ENCODE data around the gene MIA3. TPM values are rescaled to one million over a fixed set of nuclear protein-coding genes. Genes with fewer than 3 reads are reported as not detected.
"Not testable (repeated sequence)": the region's sequence is repeated elsewhere in the genome, so short reads cannot be mapped to it uniquely, and the experiment has no call there.

MIA3 gene
- total RNA-seq, 1 donor from 2014 or later: 20.8 TPM

DNA sequence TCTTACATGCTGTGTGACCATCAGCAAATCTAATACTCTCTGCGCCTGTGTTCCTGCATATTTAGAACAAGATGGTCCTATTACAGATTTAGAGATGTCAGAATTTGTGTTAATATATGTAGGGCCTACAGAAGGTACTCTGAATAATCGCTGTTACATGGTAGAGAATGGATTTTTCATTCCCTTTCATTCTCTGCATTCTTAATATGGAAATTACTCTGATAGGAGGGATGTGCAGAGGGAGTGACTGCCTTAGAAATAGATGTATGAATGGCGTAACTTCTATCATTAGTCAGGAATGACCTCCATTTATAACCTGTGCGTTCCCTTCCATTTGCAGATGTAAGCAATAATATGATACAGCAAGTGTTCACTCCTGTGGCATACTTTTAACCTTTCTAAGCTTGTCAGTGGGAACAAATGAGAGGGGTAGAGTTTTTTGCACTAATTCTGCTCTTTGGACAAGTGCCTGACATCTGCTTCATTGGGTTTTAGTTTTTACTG, 45.6 kb downstream of the MIA3 start:
- DNase-seq (ENCODE audit: low read depth in 2 of 2): no peak

DNA sequence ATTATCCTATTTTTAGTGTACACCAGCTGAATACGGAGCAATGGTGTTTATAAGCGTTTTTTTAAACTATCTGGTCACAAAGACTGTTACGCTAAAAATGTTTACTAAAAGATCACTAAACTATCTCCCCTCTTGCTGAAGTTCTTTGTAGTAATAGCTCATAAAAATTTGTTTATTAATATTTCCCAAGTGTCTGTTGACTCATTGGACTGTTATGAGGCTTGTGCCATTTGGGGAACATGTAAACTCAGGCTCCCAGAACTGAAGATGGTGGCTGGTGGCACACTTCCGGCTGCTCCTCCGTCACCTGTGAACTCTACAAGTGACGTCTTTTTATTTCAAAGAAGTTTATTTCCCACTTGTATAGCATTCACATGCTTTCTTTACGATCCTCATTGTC, 48.1 kb downstream of the MIA3 start:
- DNase-seq (ENCODE audit: low read depth in 2 of 2): no peak

DNA sequence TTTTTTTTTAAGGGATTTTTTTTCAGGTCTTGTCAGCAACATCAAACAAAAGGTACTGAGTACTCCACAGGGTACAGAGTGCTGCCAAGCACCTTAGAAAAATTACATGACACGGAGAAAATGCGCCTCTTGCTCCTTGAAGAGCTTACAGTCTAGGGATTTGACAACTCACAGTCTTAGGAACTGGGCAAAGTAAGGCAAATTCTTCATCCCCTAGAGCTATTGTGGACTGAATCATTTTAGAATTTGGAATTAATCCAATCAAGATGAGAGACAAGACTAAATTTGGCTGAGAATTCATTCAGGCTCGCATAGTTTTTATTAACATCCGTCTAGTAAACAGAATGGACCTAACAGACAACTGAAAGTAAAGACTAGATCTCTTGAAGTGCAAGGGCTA, 50.3 kb downstream of the MIA3 start:
- not testable (repeated sequence) for DNase-seq (ENCODE audit: low read depth in 2 of 2)

DNA sequence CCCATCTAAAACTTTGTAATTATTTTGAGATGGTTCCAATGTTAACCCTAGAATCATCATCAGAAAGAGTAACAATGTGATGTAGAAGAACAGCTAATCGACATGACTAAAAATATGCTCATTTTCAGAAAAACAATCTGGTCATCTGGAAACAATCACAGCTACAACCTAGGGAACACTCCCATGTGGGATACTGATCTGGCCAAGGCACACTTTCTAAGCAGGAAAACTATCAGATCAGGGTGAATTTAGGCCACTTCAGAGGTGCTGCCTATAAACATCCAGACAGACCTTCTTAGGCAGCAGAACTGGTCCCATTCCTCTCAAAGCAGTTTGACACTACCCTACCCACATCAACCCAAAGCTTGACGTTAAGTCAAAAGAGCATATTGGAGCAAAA, 51.2 kb downstream of the MIA3 start:
- not testable (repeated sequence) for DNase-seq (ENCODE audit: low read depth in 2 of 2)

DNA sequence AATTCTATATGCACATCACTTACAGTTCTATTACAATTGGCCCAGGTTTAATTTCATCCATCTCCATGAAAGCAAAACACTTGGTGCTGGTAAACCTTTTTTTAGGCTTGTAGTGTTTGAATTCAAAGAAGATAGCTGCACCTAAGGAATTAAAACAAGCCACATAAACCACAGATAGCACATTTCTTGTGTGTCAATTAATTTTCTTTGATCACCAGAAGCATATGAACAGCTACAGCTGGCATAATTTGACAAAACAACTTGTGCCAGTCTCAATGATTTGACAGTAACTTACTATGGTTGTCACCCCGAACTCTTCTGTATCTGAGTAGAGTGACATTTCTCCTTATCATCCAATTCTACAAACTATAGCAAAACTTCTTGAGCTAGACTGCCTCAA, 52.2 kb downstream of the MIA3 start:
- no peak for DNase-seq (ENCODE audit: low read depth in 2 of 2)

DNA sequence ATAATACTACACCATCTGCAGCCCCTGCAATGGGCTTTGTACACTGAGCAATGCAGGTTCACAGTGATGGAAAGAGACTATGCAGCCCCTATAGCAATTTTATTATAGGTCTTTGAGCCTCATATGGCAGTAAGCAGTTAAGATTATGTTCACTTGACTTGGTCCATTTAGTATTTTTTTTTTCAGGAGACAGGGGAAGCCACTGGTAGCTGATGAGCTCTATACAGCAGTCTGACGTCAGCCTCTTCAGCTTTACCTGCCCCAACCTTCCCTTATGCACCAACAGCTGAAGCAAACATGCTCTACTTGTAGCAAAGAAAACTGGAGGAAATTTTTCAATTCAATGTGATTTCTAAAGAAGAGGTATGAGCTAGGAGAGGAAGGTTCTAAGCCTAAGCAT, 62.2 kb downstream of the MIA3 start:
- DNase-seq (ENCODE audit: low read depth in 2 of 2): no peak

DNA sequence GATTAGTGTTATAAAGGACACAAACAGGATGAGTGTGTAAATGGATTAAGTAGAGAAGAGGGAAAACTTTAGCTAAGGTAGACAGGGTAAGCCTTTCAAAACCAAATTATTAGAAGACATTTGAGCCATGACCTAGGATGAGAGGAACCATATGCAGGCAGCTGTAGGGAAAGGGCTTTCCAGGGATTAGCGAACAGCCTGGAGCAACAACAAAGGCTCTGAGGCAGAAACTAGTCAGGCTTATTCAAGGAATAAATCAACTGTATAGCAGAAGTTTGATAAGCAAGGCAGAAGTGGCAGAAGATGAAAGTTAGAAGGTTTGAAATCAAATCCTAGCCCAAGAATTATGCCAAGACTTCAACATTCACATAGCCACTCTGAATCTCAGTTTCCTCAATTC, 73.1 kb downstream of the MIA3 start:
- no peak for DNase-seq (ENCODE audit: low read depth in 2 of 2)

DNA sequence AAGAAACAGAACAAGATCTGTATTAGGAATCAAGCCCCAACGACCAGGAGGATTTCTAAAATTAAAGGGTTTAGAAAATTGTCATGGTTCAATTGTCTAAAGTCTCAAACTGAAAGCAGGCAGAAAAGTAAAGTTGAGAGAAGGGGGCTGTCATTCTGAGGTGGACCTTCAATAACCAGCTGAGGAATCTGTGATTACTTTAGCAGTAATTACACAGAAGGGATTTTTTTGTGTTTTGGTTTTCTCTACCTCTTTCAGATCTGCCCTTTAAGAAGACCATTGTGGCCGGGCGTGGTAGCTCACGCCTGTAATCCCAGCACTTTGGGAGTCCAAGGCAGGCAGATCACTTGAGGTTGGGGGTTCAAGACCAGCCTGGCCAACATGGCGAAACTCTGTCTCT, 77.0 kb downstream of the MIA3 start:
- no peak for DNase-seq (ENCODE audit: low read depth in 2 of 2)

DNA sequence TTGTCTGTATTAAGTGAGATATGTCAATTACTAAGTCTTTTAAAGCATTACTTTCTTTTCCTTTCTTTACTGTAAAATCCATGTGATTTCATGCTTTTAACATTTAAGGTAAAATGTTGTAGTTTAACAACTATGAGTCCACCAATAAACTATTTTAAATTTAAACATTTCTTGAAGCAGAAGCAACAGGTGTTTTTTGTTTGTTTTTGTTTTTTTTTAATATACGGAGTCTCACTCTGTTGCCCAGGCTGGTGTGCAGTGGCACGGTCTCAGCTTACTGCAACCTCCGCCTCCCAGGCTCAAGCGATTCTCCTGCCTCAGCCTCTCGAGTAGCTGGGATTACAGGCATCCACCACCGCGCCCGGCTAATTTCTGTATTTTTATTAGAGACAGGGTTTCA, 78.8 kb downstream of the MIA3 start:
- no peak for DNase-seq (ENCODE audit: low read depth in 2 of 2)

DNA sequence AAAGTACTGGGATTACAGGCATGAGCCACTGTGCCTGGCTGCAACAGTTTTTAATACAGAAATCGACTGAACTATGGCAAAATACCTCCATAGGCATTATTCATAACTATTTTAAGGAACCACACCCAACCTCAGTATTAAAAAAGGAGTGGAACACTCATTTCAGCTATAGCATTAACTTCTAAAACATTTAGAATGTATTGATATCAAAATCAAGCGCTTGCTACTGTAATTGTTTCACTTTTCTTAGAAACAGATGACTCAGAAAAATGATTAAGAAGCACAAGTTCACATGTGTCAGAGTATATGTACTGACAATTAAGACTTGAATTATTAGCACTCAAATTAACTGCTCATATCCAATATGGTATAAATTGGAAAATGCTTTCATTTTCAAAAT, 79.3 kb downstream of the MIA3 start:
- DNase-seq (ENCODE audit: low read depth in 2 of 2): no peak

DNA sequence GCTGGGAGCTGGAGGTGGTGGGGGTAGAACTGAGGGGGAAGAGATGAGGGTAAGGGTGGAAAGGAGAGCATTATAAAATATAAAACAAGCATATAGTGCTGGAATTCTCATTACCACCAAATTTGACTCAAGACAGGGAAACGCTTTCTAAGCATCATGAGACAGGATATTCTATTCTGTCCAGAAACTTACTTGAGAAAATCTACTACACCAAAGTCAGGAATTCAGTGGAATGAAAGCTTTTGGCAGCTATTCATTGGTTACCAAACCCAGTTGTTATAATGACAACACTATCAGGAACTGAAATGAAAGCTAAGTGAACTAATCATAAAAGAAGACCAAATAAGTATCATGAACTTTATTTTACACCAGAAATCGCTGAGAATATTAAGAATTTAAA, 79.9 kb downstream of the MIA3 start:
- no peak for DNase-seq (ENCODE audit: low read depth in 2 of 2)

DNA sequence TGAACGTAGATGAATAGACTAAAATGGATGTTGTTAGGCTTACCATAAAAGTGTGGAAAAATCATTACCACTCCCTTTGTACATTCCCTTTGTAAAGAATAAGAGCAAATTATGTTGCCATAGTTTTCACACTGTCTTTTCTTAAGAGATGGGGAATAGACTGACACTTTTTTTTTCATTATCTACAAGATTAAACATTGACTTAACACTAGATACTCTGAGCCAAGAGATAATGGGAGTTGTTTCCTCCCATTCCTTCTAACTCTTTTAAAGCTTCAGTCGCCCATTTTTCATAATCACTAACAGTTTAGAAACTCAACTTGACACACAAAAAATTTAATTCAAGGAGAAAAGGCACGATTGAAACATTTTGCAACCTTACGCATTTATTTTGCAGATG, 84.3 kb downstream of the MIA3 start:
- no peak for DNase-seq (ENCODE audit: low read depth in 2 of 2)

DNA sequence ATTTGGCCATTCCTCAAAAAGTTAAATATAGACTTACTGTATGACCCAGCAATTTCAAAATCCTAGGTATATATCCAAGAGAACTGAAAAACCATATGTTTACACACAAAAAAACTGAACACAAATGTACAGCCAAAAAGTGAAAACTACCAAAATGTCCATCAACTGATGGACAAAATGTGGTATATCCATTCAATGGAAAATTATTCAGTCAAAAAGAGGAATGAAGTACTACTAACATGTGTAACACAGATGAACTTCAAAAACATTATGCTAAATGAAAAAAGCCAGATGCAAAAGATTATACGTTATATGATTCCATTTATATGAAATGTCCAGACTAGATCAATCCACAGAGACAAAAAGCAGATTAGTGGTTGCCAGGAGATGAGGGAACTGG, 86.4 kb downstream of the MIA3 start:
- no peak for DNase-seq (ENCODE audit: low read depth in 2 of 2)

DNA sequence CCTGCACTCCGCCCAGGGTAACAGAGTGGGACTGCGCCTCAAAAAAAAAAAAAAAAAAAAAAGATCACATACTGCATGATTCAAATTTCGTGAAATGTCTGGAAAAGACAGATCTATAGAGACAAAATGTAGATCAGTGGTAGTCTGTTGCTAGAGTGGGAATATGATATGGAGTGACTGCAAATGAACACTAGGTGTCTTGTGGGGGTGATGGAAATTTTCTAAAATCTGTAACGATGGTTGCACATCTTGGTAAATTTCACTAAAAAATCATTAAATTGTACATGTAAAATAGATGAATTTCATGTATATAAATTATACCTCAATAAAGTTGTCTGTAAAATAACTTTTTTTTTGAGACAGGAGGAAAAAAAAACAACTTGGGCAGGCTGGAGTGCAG, 88.9 kb downstream of the MIA3 start:
- no peak for DNase-seq (ENCODE audit: low read depth in 2 of 2)

DNA sequence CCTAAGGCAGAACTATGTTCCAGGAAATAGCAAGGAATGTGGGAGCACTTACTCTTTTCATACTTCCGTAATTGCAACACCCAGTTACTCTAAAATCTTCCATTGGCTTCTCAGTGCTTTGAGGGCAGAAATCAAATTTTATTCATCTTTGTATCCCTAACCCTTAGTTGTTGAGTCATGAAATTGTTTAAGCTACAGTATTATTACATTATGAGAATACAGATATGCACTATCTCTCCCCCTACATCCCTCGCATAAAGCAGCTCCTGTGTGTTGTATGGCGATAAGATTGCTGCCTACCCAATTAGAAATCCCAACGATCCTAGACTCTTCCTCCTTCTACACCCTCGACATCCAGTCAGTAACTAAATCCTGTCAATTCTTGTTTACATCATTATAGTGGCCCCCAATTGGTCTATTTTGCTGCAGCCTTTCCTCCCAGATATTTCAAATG, 91.8 kb downstream of the MIA3 start:
- DNase-seq (ENCODE audit: low read depth in 2 of 2): no peak

DNA sequence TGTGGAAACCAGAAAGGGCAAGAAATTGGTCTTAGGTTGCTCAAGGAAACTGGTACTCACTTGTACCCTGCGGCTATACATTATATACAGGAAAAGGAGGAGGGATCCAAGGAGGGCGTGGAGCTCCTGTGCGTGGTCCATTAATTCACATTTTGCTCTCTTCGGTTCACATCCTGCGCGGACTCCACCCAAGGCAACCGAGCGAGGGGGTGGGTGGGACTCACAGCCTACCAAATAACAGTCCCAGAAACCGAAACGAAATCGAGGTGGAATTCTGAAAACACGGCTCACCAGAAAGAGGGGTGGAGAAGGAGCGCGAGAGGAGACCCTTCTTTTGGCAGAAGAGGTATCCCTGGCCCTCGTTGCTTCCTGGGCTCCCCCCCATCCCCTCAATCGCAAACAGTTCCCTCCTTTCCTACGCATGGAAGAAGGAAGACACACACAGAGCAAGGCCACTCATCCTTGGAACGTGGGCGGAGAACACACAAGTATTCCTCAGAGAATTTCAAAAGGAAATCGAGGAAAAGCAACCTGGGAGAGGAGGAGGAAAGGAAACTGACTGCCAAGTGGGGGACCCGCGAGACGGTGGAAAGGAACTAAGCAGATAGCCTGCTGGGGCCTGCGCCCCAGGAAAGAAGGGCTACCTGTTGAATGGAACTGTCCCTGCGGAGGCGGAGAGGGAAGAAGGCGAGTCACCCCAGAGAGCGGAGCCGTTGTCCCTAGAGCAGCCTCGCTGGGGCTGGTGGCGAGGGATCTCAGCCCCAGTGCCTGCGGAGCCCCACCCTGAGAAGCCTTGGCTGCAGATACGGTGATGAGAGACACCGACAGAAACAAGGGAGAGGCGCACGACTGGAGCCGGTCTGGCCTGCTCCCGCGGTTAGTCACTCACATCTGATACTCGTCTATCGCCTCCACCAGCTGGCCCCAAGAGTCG, 93.7 kb downstream of the MIA3 start:
- DNase-seq (ENCODE audit: low read depth in 2 of 2): peak; percentile 16 to 68

DNA sequence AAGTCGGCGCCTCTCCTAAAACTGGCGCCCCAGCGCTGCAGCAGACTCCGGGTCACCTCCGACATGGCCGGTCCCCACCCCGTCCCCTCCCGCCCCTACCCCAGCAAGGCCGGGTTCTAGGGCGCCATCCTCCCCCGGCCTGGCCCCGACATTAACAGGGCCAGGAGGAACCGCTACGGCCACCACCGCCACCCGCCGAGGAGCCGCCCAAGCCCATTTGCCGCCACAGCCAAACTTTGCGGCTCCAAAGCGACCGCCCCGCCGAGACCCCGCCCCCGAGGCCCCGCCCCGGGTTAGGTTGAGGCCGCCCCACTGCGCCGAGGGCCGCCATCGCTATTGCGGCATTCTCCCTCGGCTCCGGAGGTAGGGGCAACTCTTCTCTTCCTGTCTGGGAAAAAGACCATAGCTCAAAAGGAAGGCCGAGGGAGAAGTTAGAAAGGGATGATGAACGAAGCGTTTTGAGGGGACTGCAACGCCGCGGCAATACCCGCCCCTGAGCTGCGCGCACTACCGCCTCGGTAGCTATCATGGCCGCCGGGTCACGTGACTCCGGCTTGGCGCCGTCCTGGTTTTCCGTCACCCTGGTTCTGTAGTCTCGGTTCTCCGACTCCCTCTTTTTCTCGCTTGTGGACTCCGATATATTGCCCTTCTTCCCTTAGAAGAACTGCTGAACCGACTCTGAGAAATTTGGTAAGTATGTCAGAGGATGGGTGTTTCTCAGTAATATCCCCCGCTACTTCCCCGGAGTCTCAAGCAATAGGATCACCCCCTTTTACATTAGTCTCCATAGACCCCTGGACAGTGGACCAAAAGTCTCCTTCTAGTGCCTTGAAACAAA, 94.6 kb downstream of the MIA3 start, which contains the start of the genes AIDA and BROX:
TSS of gene AIDA (minus strand) at position 239 of the 838 bp plus-strand sequence. CDS start at position 65, 174 bp downstream.
TSS of gene BROX (plus strand) at position 312 of the 838 bp plus-strand sequence. CDS start 3,136 bp downstream, outside the sequence.
- DNase-seq (ENCODE audit: low read depth in 2 of 2): peak; percentile 58 to 85

DNA sequence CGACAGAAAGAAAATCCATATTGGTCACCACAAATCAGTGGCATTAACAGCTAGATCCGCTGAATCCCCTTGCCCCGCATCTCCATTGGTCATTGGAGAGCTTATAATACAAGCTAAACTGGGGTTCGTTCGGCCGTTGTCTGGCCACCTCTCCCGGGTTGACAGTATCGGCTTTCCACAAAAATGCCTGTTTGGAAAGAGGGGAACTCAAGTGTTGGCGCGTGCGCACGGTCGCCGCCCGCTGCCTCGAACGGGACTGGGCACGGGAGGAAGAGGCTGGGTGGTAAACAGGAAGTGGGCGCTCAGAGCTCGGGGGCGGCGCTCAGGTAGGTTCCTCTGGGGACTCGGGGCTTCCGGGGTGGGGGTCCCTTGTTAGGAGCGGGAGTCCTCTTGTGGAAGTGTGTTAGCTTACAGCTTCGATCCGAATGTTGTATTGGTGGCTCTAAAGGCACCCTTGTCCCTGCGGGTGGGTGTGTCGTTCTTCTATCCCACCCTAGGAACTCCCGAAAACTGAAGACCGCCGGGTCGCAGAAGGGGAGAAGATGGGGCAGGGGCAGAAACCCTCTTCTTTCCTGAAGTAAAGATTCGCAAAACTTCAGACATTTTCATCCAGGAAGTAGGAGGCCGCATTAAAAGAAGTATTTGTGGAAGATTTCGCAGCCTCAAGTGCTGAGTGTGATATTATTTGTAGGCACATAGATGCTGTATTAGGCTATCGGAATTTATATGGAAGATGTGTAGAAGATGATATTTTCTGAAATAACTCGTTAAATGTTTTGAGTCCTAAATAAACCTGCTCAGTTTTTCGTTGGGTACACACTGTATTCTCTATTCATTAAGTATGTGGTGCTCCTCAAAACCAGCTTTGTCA, 95.4 kb downstream of the MIA3 start:
- peak; percentile 93 to 97 for DNase-seq (ENCODE audit: low read depth in 2 of 2)

DNA sequence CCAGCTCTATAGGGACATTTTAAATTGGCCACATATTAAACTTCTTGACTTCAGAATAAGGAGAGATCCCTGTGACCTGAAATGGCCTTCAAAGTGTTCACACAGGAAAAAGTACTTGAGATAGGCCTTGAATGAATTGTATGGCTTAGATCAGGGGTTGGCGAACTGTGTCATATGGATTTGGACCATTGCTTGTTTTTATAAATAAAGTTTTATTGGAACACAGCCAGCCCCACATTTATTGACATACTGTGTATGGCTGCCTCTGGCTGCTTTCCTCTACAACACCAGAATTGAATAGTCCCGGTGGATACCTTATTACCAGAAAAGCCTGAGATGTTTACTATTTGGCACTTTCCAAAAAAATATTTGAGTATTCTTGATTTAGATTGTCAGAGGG, 98.5 kb downstream of the MIA3 start:
- DNase-seq (ENCODE audit: low read depth in 2 of 2): no peak
